IMR-90 (cell line): ENCODE results near the gene DZIP3. TPM values are rescaled to one million over a fixed set of nuclear protein-coding genes. Genes with fewer than 3 reads are reported as not detected.

Source experiments
- ATAC-seq: fragments of 200-7000 bp; cut with Tn5 transposase; 2 replicates; pipeline ENCODE4 v1.9.1; 2020; ENCODE audit warnings: low read depth, mild to moderate bottlenecking, moderate library complexity
- BruUV-seq: library from RNA; stranded (reverse); fragments of 400-500 nt; replicated peaks from 2 replicates; lab custom pipeline; 2021; lab: Mats Ljungman, UMichigan
- CTCF ChIA-PET: fragments of 300-600 bp; formaldehyde crosslinking; extraction: SDS; loops from one replicate; lab custom pipeline; 2021; ENCODE audit warnings: antibody characterized with exemption; lab: Yijun Ruan, JAX
- POLR2A ChIA-PET: fragments of 300-600 bp; sonication (Branson Sonifier 250); formaldehyde crosslinking; loops from one replicate; lab custom pipeline; 2022; ENCODE audit warnings: antibody characterized with exemption; ENCODE audit not compliant: unreplicated experiment; lab: Charles Lee
- DNase-seq: peaks from one replicate; pipeline ENCODE4 v3.0.0; 2013
- H2AFZ ChIP-seq: replicated peaks from 2 replicates; pipeline ENCODE3; 2013; ENCODE audit warnings: low read length, mild to moderate bottlenecking; ENCODE audit not compliant: poor library complexity
- H2AK5ac ChIP-seq: 2 replicates; pipeline ENCODE4 v1.6.1; 2013; ENCODE audit warnings: low read depth, low read length, inconsistent platforms
- H2AK9ac ChIP-seq: replicated peaks from 2 replicates; pipeline ENCODE3; 2013; ENCODE audit warnings: mild to moderate bottlenecking, low read depth, low read length, moderate library complexity; ENCODE audit not compliant: poor library complexity
- H2BK120ac ChIP-seq: 2 replicates; pipeline ENCODE4 v1.6.1; 2013; ENCODE audit warnings: low read depth, low read length, inconsistent platforms
- H2BK15ac ChIP-seq: 3 replicates; pipeline ENCODE4 v1.6.1; 2013; ENCODE audit warnings: low read depth, low read length, inconsistent platforms
- H2BK20ac ChIP-seq: 2 replicates; pipeline ENCODE4 v1.6.1; 2013; ENCODE audit warnings: low read depth, mild to moderate bottlenecking, inconsistent platforms, low read length, moderate library complexity
- H2BK5ac ChIP-seq: 2 replicates; pipeline ENCODE4 v1.6.1; 2013; ENCODE audit warnings: mild to moderate bottlenecking, low read depth, low read length, inconsistent platforms; ENCODE audit not compliant: poor library complexity, severe bottlenecking
- H3K14ac ChIP-seq: replicated peaks from 2 replicates; pipeline ENCODE4 v1.6.1; 2013; ENCODE audit warnings: low read depth, low read length, inconsistent platforms
- H3K18ac ChIP-seq: 2 replicates; pipeline ENCODE4 v1.6.1; 2013; ENCODE audit warnings: low read depth, low read length, control low read depth
- H3K23ac ChIP-seq: 2 replicates; pipeline ENCODE4 v1.6.1; 2013; ENCODE audit warnings: low read depth, low read length, inconsistent platforms
- H3K27ac ChIP-seq: 2 replicates; pipeline ENCODE4 v1.5.1; 2013; ENCODE audit warnings: mild to moderate bottlenecking, control low read depth, low read length; ENCODE audit not compliant: insufficient read depth
- H3K27me3 ChIP-seq: 2 replicates; pipeline ENCODE4 v1.6.1; 2013; ENCODE audit warnings: low read length; ENCODE audit not compliant: control insufficient read depth, insufficient read depth
- H3K36me3 ChIP-seq: 2 replicates; pipeline ENCODE4 v1.6.1; 2013; ENCODE audit warnings: low read length, mixed read lengths; ENCODE audit not compliant: control insufficient read depth, insufficient read depth
- H3K4ac ChIP-seq: 2 replicates; pipeline ENCODE4 v1.6.1; 2013; ENCODE audit warnings: low read depth, low read length, inconsistent platforms
- H3K4me1 ChIP-seq: 2 replicates; pipeline ENCODE4 v1.6.1; 2013; ENCODE audit warnings: low read length, mixed read lengths; ENCODE audit not compliant: control insufficient read depth, insufficient read depth
- H3K4me2 ChIP-seq: 2 replicates; pipeline ENCODE4 v1.6.1; 2013; ENCODE audit warnings: low read depth, mild to moderate bottlenecking, control low read depth, low read length, moderate library complexity
- H3K4me3 ChIP-seq: 2 replicates; pipeline ENCODE4 v1.5.1; 2013; ENCODE audit warnings: low read depth, mild to moderate bottlenecking, control low read depth, low read length, moderate library complexity; ENCODE audit not compliant: insufficient read depth
- H3K56ac ChIP-seq: 2 replicates; pipeline ENCODE4 v1.6.1; 2013; ENCODE audit warnings: low read length, inconsistent platforms; ENCODE audit not compliant: insufficient read depth; ENCODE audit errors: extremely low read depth
- H3K79me1 ChIP-seq, 2 experiments: 2 replicates each; pipeline ENCODE4 v1.6.1; 2013; ENCODE audit warnings: low read length in 2 of 2, inconsistent platforms in 1 of 2, low read depth in 1 of 2
- H3K9ac ChIP-seq: 2 replicates; pipeline ENCODE4 v1.6.1; 2013; ENCODE audit warnings: low read depth, low read length, control low read depth
- H3K9me1 ChIP-seq: 2 replicates; pipeline ENCODE4 v1.6.1; 2013; ENCODE audit warnings: low read length, inconsistent platforms; ENCODE audit not compliant: insufficient read depth
- H3K9me3 ChIP-seq: 2 replicates; pipeline ENCODE4 v1.6.1; 2013; ENCODE audit warnings: low read length; ENCODE audit not compliant: control insufficient read depth, insufficient read depth
- H4K20me1 ChIP-seq: 2 replicates; pipeline ENCODE4 v1.6.1; 2013; ENCODE audit warnings: low read length, inconsistent platforms; ENCODE audit not compliant: insufficient read depth
- H4K5ac ChIP-seq: 2 replicates; pipeline ENCODE4 v1.6.1; 2013; ENCODE audit warnings: mild to moderate bottlenecking, low read depth, low read length, control low read depth
- H4K8ac ChIP-seq, 2 experiments: 2 replicates each; pipeline ENCODE4 v1.6.1; 2013; ENCODE audit warnings: low read depth in 2 of 2, low read length in 2 of 2, control low read depth in 1 of 2, inconsistent platforms in 1 of 2
- H4K91ac ChIP-seq: 2 replicates; pipeline ENCODE4 v1.6.1; 2013; ENCODE audit warnings: low read depth, low read length, inconsistent platforms; ENCODE audit not compliant: insufficient read depth
- RAD21 ChIP-seq: IDR thresholded peaks from 2 replicates; pipeline ENCODE4 v1.6.1; 2012; ENCODE audit warnings: low read length, improper control_type of control experiment
- WGBS, 2 experiments: methylation state at CpG; one replicate each; pipeline versions ENCODE4 v1.1.5 to v1.1.7; 2013; ENCODE audit warnings: missing lambda C conversion rate in 2 of 2; ENCODE audit not compliant: insufficient read length in 1 of 2; ENCODE audit errors: extremely low coverage in 2 of 2; 5-methylcytosine and 5-hydroxymethylcytosine counted together
- dilution Hi-C: fragments of 300-500 bp; cut with HindIII; formaldehyde crosslinking; loops from one replicate; pipeline ENCODE4 v1.14.3; 2018; ENCODE audit warnings: low sequenced_read_pairs; ENCODE audit not compliant: unreplicated experiment
- in situ Hi-C: fragments of 300-500 bp; cut with MboI; formaldehyde crosslinking; loops from 3 replicates; pipeline ENCODE4 v1.14.3; 2019; ENCODE audit warnings: low sequenced_read_pairs, inconsistent platforms, mixed read lengths
- intact Hi-C: fragments of 100-400 bp; cut with micrococcal nuclease; formaldehyde crosslinking; loops from 2 replicates; pipeline ENCODE4 v1.10.0; 2022
- polyA plus RNA-seq, 3 experiments: library from polyadenylated mRNA; depleted of rRNA; stranded (reverse); fragments of >200 nt; gene quantifications; 2 replicates each; pipeline ENCODE4 v1.2.3, GENCODE V29; 2012; ENCODE audit warnings: low replicate concordance in 1 of 3
- total RNA-seq: library from RNA; depleted of rRNA; stranded (reverse); fragments of >200 nt; gene quantifications from 2 replicates; pipeline ENCODE4 v1.2.3, GENCODE V29; 2012

Gene DZIP3
- total and polyA plus RNA-seq, 2 of the 4 experiments (the other 2 are of a cell fraction): 7.0 to 9.9 TPM

DNA sequence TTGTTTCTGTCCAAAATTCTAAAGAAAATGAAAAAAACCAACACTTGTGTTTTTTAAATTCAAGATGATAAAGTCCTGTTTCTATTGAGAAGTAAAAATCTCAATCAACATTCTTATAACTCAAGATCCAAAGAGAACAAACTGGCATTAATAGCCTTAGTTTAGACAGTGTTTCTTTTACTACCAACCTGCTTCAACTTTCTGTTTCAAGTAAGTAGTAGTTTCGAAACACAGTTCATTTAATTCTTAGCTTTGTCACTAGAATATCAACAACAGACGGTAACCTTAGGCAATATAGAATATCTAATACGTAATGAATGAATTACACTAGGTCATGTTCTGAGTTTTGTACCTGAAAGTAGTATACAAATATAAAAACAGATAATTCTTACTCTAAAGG lies 24.0 kb upstream of the DZIP3 start:
- Histone ChIP-seq H2BK5ac (no peak overlapping the region), H2AFZ (no peak overlapping the region), H2BK15ac (no peak overlapping the region), H3K23ac (no peak overlapping the region), H3K36me3 (no peaks in the 10 kb centered on the region), H2BK120ac (no peak overlapping the region), H3K27ac (no peak overlapping the region), H4K20me1 (no peaks in the 10 kb centered on the region), H4K91ac (no peak overlapping the region), H3K4ac (no peak overlapping the region), H3K79me1 (peaks cover 0 to 3% of the 10 kb centered on the region in 2 experiments; a peak in 2 of 4 replicates), H3K56ac (no peak overlapping the region), H4K5ac (no peak overlapping the region), H3K18ac (no peak overlapping the region), H4K8ac (no peak overlapping the region), H2AK9ac (no peak overlapping the region), H3K9me1 (no peaks in the 10 kb centered on the region), H3K4me1 (no peaks in the 10 kb centered on the region), H3K4me3 (no peak overlapping the region), H3K9ac (no peak overlapping the region), H3K4me2 (no peak overlapping the region), H2AK5ac (no peak overlapping the region), H3K14ac (no peak overlapping the region), H2BK20ac (no peak overlapping the region), H3K9me3 (no peaks in the 10 kb centered on the region), H3K27me3 (no peaks in the 10 kb centered on the region)
- no TSS peak for BruUV-seq
- DNase-seq (no peak), ATAC-seq (no peak)
- ChIA-PET POLR2A (interaction anchor here (0.6 kb wide), 1 partner anchor 24 kb away, joined by 3 read pairs; the partner anchor contains the start of gene DZIP3), CTCF (no interaction called here)
- TF ChIP-seq RAD21: no peak
- WGBS, 2 experiments: no CpG with 5 or more reads among the region's 3 CpGs
- dilution Hi-C loops (no loop called here), in situ Hi-C loops (no loop called here), intact Hi-C loops (no loop called here)
